LNCAP (cell line): ENCODE data around the gene CIB2.

ENCODE experiments used
- CTCF ChIP-seq: fragments of 450-650 bp; IDR thresholded peaks from 2 replicates; pipeline ENCODE4 v1.5.1; 2017; ENCODE audit warnings: mild to moderate bottlenecking

The CIB2 gene

GRCh38 chr15:78131295-78132061 lies at the start of gene CIB2:
CIB2 (minus strand) TSS chr15:78131445; CDS start chr15:78131215, 230 bp downstream.
- peak; percentile 78 for TF ChIP-seq CTCF

- no peak for TF ChIP-seq CTCF
These were observed 48.7 kb upstream of the CIB2 start for GRCh38 chr15:78179906-78180305.

- no peak for TF ChIP-seq CTCF
These were observed 48.1 kb upstream of the CIB2 start for GRCh38 chr15:78179286-78179840.

GRCh38 chr15:78178064-78178463 lies 46.8 kb upstream of the CIB2 start:
- TF ChIP-seq CTCF = no peak

GRCh38 chr15:78177447-78177873 lies 46.2 kb upstream of the CIB2 start:
- peak; percentile 92 for TF ChIP-seq CTCF

GRCh38 chr15:78175330-78175729 lies 44.1 kb upstream of the CIB2 start:
- TF ChIP-seq CTCF = no peak

- no peak for TF ChIP-seq CTCF
These were observed 43.2 kb upstream of the CIB2 start for GRCh38 chr15:78174401-78174800.
